ENCODE data around the gene TP53TG5. TPM values are rescaled to one million over a fixed set of nuclear protein-coding genes. Genes with fewer than 3 reads are reported as not detected.

The TP53TG5 gene
- not detected in 3 replicates for polyA plus RNA-seq
- not detected for polyA plus RNA-seq (2011; ENCODE audit: low read depth)
- not detected in 2 replicates for polyA plus RNA-seq (2011; cell fraction: cytosol; rRNA removed)
- 0.22 TPM in 1 of 2 replicates, not detected in the other for polyA plus RNA-seq (2011; cell fraction: nucleus; rRNA removed)
- polyA plus RNA-seq (2012; ENCODE audit: low replicate concordance) = 0.34 and 0.44 TPM in 2 replicates
- polyA minus RNA-seq = not detected in 3 replicates
- polyA minus RNA-seq (2011; cell fraction: cytosol; rRNA and poly(A)+ RNA removed) = not detected
- not detected in 2 replicates for polyA minus RNA-seq (2011; cell fraction: nucleus; rRNA and poly(A)+ RNA removed)

GRCh38 chr20:45378191-45378590, at the start of gene TP53TG5:
TSS of gene TP53TG5 (minus strand) at chr20:45378325. CDS start at chr20:45378236, 89 bp downstream.
- Histone ChIP-seq H4K20me1 (ENCODE audit: control insufficient read depth, extremely low read depth, insufficient read depth, low read length) (no peaks in the 10 kb centered on the region), H3K4me2 (ENCODE audit: control insufficient read depth, extremely low read depth, insufficient read depth, low read depth, low read length) (no peak within 1 kb of the TSS), H3K4me3 (ENCODE audit: control insufficient read depth in 2 of 3, extremely low read depth in 1 of 3, insufficient read depth in 2 of 3, low read depth in 1 of 3, low read length in 3 of 3) (no peak within 1 kb of the TSS), H3K79me2 (ENCODE audit: control insufficient read depth, insufficient read depth, low read length) (no peaks in the 10 kb centered on the region), H3K36me3 (ENCODE audit: control insufficient read depth in 2 of 2, extremely low read depth in 1 of 2, insufficient read depth in 2 of 2, low read length in 2 of 2) (peaks cover 0 to 1% of the 10 kb centered on the region in 2 experiments), H3K9ac (ENCODE audit: control insufficient read depth, extremely low read depth, insufficient read depth, low read length) (no peak within 1 kb of the TSS), H3K9me1 (ENCODE audit: control insufficient read depth, extremely low read depth, insufficient read depth, low read length) (no peaks in the 10 kb centered on the region), H3K27me3 (ENCODE audit: control insufficient read depth, extremely low read depth, insufficient read depth, low read length) (no peaks in the 10 kb centered on the region), H3K4me1 (ENCODE audit: control insufficient read depth, extremely low read depth, insufficient read depth, low read length) (peaks cover 2% of the 10 kb centered on the region), H3K27ac (ENCODE audit: control insufficient read depth, insufficient read depth, low read length) (no peak within 1 kb of the TSS), H3K9me3 (ENCODE audit: control insufficient read depth, low read depth, low read length) (no peaks in the 10 kb centered on the region), H2AFZ (ENCODE audit: control insufficient read depth, low read length) (no peak within 1 kb of the TSS)
- TF ChIP-seq CTCF (optimal IDR thresholded peaks at IDR 0.05 in 1 of 3, IDR thresholded peaks at IDR 0.05 in 1 of 3, conservative IDR thresholded peaks at IDR 0.05 in 1 of 3; ENCODE audit: extremely low read depth in 1 of 3, insufficient read depth in 2 of 3, low read length in 3 of 3) = no peak
- TF ChIP-seq EZH2 (IDR thresholded peaks at IDR 0.05; ENCODE audit: low read length) = no peak
- DNase-seq (ENCODE audit: low read depth, low spot score) (no peak), FAIRE-seq (no peak)
- dilution Hi-C loops (cut with MboI; ENCODE audit: extremely low pct_ligation_motif_present, low sequenced_read_pairs) = no loop called here

GRCh38 chr20:45427236-45428149, 49.4 kb upstream of the TP53TG5 start:
- no peak overlapping the region for H3K4me2 ChIP-seq (ENCODE audit: control insufficient read depth, extremely low read depth, insufficient read depth, low read depth, low read length)
- no peak overlapping the region for H3K27ac ChIP-seq (ENCODE audit: control insufficient read depth, insufficient read depth, low read length)
- H3K9me1 ChIP-seq (ENCODE audit: control insufficient read depth, extremely low read depth, insufficient read depth, low read length) = no peaks in the 10 kb centered on the region
- H3K27me3 ChIP-seq (ENCODE audit: control insufficient read depth, extremely low read depth, insufficient read depth, low read length) = no peaks in the 10 kb centered on the region
- no peaks in the 10 kb centered on the region for H3K4me1 ChIP-seq (ENCODE audit: control insufficient read depth, extremely low read depth, insufficient read depth, low read length)
- dilution Hi-C loops (cut with MboI; ENCODE audit: extremely low pct_ligation_motif_present, low sequenced_read_pairs) = no loop called here
- no peaks in the 10 kb centered on the region for H3K79me2 ChIP-seq (ENCODE audit: control insufficient read depth, insufficient read depth, low read length)
- no peak overlapping the region for H2AFZ ChIP-seq (ENCODE audit: control insufficient read depth, low read length)
- no peaks in the 10 kb centered on the region for H3K9me3 ChIP-seq (ENCODE audit: control insufficient read depth, low read depth, low read length)
- DNase-seq (ENCODE audit: low read depth, low spot score) (no peak), FAIRE-seq (no peak)
- TF ChIP-seq CTCF (optimal IDR thresholded peaks at IDR 0.05 in 1 of 3, IDR thresholded peaks at IDR 0.05 in 1 of 3, conservative IDR thresholded peaks at IDR 0.05 in 1 of 3; ENCODE audit: extremely low read depth in 1 of 3, insufficient read depth in 2 of 3, low read length in 3 of 3) (no peak), EZH2 (IDR thresholded peaks at IDR 0.05; ENCODE audit: low read length) (no peak)
- no peaks in the 10 kb centered on the region for H4K20me1 ChIP-seq (ENCODE audit: control insufficient read depth, extremely low read depth, insufficient read depth, low read length)
- no peak overlapping the region for H3K9ac ChIP-seq (ENCODE audit: control insufficient read depth, extremely low read depth, insufficient read depth, low read length)
- peaks cover 6 to 16% of the 10 kb centered on the region in 2 experiments for H3K36me3 ChIP-seq (ENCODE audit: control insufficient read depth in 2 of 2, extremely low read depth in 1 of 2, insufficient read depth in 2 of 2, low read length in 2 of 2)
- no peak overlapping the region for H3K4me3 ChIP-seq (ENCODE audit: control insufficient read depth in 2 of 3, extremely low read depth in 1 of 3, insufficient read depth in 2 of 3, low read depth in 1 of 3, low read length in 3 of 3)

Measured in keratinocyte (primary cell).